Naive thymus-derived CD4-positive, alpha-beta T cell (primary cell): ENCODE data around the gene PEMT. TPM values are rescaled to one million over a fixed set of nuclear protein-coding genes. Genes with fewer than 3 reads are reported as not detected.
A peak's percentile ranks its signal among the peaks of the same experiment; 100 is the strongest.

Experiments used
- ATAC-seq: fragments of 150-1000 bp; cut with Tn5 transposase; 2 replicates; pipeline ENCODE4 v1.10.0; 2021; ENCODE audit warnings: mild to moderate bottlenecking, moderate library complexity
- CTCF ChIA-PET: fragments of 350-600 bp; sonication (Branson Sonifier 250); formaldehyde crosslinking; loops from one replicate; lab custom pipeline; 2021; ENCODE audit warnings: antibody characterized with exemption; lab: Charles Lee
- POLR2A ChIA-PET: fragments of 350-600 bp; sonication (Branson Sonifier 250); formaldehyde crosslinking; loops from one replicate; lab custom pipeline; 2021; ENCODE audit warnings: antibody characterized with exemption, inconsistent platforms; lab: Charles Lee
- DNase-seq, 9 donors: peaks; one replicate each; pipeline versions ENCODE4 v3.0.0 to v3.0.0-alpha.2; 2020 to 2022; ENCODE audit warnings: mixed read lengths in 1 of 9
- H3K27ac ChIP-seq: one replicate; pipeline ENCODE4 v1.7.0; 2013; ENCODE audit warnings: mild to moderate bottlenecking, low read depth, low read length, moderate library complexity
- H3K27me3 ChIP-seq, 2 donors: one replicate each; pipeline ENCODE4 v1.7.0; 2013; ENCODE audit warnings: low read length in 2 of 2, mild to moderate bottlenecking in 2 of 2, moderate library complexity in 2 of 2; ENCODE audit not compliant: control insufficient read depth in 2 of 2, insufficient read depth in 2 of 2
- H3K36me3 ChIP-seq, 3 experiments: 1 replicate in 2 of 3; 2 replicates in 1 of 3; pipeline ENCODE4 v1.7.0; 2013; ENCODE audit warnings: low read length in 3 of 3, mild to moderate bottlenecking in 3 of 3, moderate library complexity in 1 of 3; ENCODE audit not compliant: insufficient read depth in 3 of 3, control insufficient read depth in 2 of 3
- H3K4me1 ChIP-seq, 2 donors: one replicate each; pipeline ENCODE4 v1.7.0; 2013; ENCODE audit warnings: low read length in 2 of 2, mild to moderate bottlenecking in 2 of 2, moderate library complexity in 1 of 2; ENCODE audit not compliant: control insufficient read depth in 2 of 2, insufficient read depth in 2 of 2
- H3K4me3 ChIP-seq: 2 replicates; pipeline ENCODE4 v1.7.0; 2013; ENCODE audit warnings: mild to moderate bottlenecking, low read length
- H3K9me3 ChIP-seq, 3 experiments: 1 replicate in 2 of 3; 2 replicates in 1 of 3; pipeline ENCODE4 v1.7.0; 2013; ENCODE audit warnings: low read length in 3 of 3; ENCODE audit not compliant: control insufficient read depth in 2 of 3
- H3K27ac Mint-ChIP-seq, 9 donors: one replicate each; pipeline ENCODE4 v1.8.0; 2020 to 2022; ENCODE audit warnings: mixed read lengths in 9 of 9, mild to moderate bottlenecking in 8 of 9, moderate library complexity in 5 of 9, inconsistent platforms in 2 of 9
- H3K27me3 Mint-ChIP-seq, 5 donors: one replicate each; pipeline ENCODE4 v1.8.0; 2021 to 2022; ENCODE audit warnings: mixed read lengths in 5 of 5, mild to moderate bottlenecking in 1 of 5
- H3K36me3 Mint-ChIP-seq, 5 donors: one replicate each; pipeline ENCODE4 v1.8.0; 2020 to 2022; ENCODE audit warnings: mixed read lengths in 5 of 5, mild to moderate bottlenecking in 3 of 5, inconsistent platforms in 1 of 5
- H3K4me1 Mint-ChIP-seq, 7 donors: one replicate each; pipeline ENCODE4 v1.8.0; 2020 to 2022; ENCODE audit warnings: mixed read lengths in 7 of 7, mild to moderate bottlenecking in 3 of 7, inconsistent platforms in 1 of 7
- H3K4me3 Mint-ChIP-seq, 10 donors: one replicate each; pipeline ENCODE4 v1.8.0; 2020 to 2022; ENCODE audit warnings: mild to moderate bottlenecking in 10 of 10, mixed read lengths in 10 of 10, moderate library complexity in 6 of 10, inconsistent platforms in 2 of 10
- H3K9me3 Mint-ChIP-seq, 11 donors: one replicate each; pipeline ENCODE4 v1.8.0; 2020 to 2022; ENCODE audit warnings: mixed read lengths in 11 of 11, mild to moderate bottlenecking in 4 of 11, inconsistent platforms in 1 of 11, moderate library complexity in 1 of 11
- intact Hi-C, 2 donors: fragments of 100-400 bp; cut with micrococcal nuclease; formaldehyde crosslinking; loops; one replicate each; pipeline ENCODE4 v1.15.1; 2023
- polyA plus RNA-seq, 2 donors: library from polyadenylated mRNA; unstranded; fragments of 300-500 nt; fragmentation: Illumina TruSeq; gene quantifications; one replicate each; pipeline ENCODE4 v1.2.3, GENCODE V29; 2021
- total RNA-seq, 6 experiments: library from RNA in 5 of 6; stranded (reverse) in 5 of 6; gene quantifications; 1 replicate in 5 of 6; 2 replicates in 1 of 6; pipeline ENCODE4 v1.2.3 and lab custom pipeline; 2021 to 2026

PEMT gene
- total and polyA plus RNA-seq, 7 experiments from 2014 or later, result 9.5 to 34.1 (median 12.3) TPM

DNA sequence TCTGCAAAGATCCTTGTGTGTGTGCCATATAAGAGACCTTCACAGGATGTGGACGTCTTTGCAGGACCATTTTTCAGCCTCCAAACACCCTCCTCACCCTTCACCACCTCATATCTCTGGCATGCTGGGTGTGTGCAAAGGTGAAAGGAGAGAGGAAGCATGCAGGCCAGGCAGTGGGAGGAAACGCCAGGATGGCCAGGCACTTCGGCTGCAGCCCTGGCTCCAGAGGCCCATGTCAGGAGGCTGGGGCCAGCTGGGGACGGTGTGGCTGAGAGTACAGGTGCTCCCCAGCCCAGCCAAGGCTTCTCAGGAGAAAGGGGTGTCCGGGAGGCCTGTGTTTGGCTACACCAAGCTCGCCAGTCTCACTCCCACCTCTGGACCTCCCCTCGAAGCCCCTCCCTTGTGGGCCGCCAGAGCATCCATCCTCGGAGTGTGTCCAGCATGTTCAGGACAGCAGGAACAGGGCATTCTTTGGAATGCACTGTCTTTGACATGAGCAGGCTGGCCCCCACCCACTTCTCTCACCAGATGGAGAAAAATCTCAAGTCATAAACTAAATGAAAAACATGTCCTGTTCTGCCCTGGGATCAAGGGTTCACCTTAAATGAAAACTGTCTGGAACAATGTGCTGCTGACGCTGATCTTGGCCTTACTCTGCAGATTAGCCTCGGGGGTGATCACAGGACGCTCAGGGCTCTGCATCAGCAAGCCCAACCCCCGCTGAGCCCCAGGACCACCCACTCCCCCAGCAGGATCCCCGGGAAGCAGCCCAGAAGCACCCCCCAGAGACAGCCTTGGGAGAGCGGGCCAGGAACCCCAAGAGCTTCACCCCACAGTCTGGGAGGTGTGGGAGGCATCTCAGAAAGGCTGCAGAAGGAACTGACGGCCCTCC is 15.9 kb downstream of the PEMT start:
- Mint-ChIP-seq H3K4me3 (no peak overlapping the region), H3K9me3 (no peaks in the 10 kb centered on the region), H3K27me3 (no peaks in the 10 kb centered on the region), H3K4me1 (peaks cover 0 to 3% (median 0%) of the 10 kb centered on the region in 7 donors), H3K36me3 (peaks cover 0 to 22% (median 8%) of the 10 kb centered on the region in 5 donors), H3K27ac (no peak overlapping the region)
- ChIA-PET POLR2A (no interaction called here), CTCF (no interaction called here)
- Histone ChIP-seq H3K27me3 (no peaks in the 10 kb centered on the region), H3K27ac (no peak overlapping the region), H3K36me3 (peaks cover 0 to 24% (median 2%) of the 10 kb centered on the region in 3 experiments), H3K4me3 (no peak overlapping the region), H3K9me3 (no peaks in the 10 kb centered on the region), H3K4me1 (no peaks in the 10 kb centered on the region)
- ATAC-seq, result no peak
- intact Hi-C loops, result no loop called here
- DNase-seq, result no peak

DNA sequence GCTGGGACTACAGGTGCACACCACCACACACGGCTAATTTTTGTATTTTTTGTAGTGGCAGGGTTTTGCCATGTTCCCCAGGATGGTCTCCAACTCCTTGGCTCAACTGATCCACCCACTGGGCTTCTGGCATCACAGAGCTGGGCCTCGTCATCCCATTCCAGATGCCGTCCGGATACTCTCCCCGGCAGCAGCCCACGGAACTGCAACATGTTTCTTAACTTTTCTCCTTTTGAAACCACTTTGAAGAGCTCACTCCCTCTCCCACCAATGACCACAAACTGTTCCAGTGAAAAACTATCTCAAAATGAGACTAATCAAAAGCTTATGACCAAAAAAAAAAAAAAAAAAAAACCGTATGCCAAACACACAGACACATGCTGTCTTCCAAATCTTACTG is 17.6 kb downstream of the PEMT start:
- Histone ChIP-seq H3K4me3 (no peak overlapping the region), H3K36me3 (peaks cover 0 to 24% (median 2%) of the 10 kb centered on the region in 3 experiments), H3K9me3 (no peaks in the 10 kb centered on the region), H3K27me3 (no peaks in the 10 kb centered on the region), H3K27ac (no peak overlapping the region), H3K4me1 (no peaks in the 10 kb centered on the region)
- POLR2A ChIA-PET, result interaction anchor here (0.8 kb wide), 1 partner anchor 1678 kb away, joined by 4 read pairs; no protein-coding TSS in a partner anchor
- Mint-ChIP-seq H3K36me3 (peaks cover 0 to 24% (median 8%) of the 10 kb centered on the region in 5 donors), H3K27ac (no peak overlapping the region), H3K9me3 (no peaks in the 10 kb centered on the region), H3K4me1 (peaks cover 0 to 3% (median 0%) of the 10 kb centered on the region in 7 donors), H3K4me3 (no peak overlapping the region), H3K27me3 (no peaks in the 10 kb centered on the region)
- no peak for ATAC-seq
- intact Hi-C loops, result no loop called here
- CTCF ChIA-PET, result no interaction called here
- DNase-seq, result no peak

DNA sequence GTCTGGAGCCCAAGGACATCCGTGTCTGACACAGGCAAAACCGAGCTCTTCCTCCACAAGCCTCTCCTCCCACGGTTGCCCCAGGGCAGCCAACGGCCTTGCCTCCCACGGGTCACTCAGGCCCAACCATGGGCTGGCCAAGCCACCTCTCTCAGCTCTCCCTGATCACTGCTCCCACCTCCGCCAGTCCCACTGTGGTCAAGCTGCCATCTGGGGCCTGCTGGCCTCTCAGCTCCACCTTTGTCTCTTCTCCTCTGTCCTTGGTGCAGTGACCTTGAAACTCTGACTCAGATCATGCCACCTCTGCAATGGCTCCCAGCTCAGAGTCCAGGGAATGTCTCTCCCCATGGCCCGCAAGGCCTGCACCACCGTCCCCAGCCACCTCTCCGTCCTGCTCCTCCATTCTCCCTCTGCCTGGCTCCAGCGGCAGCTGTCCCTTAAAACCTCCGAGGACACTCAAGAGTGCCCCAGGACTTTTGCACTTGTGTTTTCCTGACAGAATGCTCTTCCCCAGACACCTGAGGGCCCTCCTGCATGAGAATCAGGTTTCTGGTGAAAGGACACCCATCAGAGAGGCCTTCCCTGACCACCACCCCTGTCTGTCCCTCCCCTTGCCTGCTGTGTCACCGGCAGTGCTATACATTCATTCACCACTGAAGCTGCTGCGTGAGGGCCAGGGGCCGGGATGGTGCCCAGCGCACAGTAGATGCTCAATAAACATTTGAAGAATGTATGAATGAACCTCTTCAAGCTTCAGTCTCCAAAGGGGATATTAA is 19.3 kb downstream of the PEMT start:
- no peak overlapping the region for H3K27ac ChIP-seq
- Mint-ChIP-seq H3K9me3 (no peaks in the 10 kb centered on the region), H3K4me1 (peaks cover 0 to 3% (median 0%) of the 10 kb centered on the region in 7 donors), H3K4me3 (no peak overlapping the region), H3K27me3 (no peaks in the 10 kb centered on the region), H3K36me3 (peaks cover 0 to 23% (median 8%) of the 10 kb centered on the region in 5 donors), H3K27ac (peak overlapping the region in 1 of 9 donors; percentile 14)
- intact Hi-C loops, result no loop called here
- ChIA-PET POLR2A (no interaction called here), CTCF (no interaction called here)
- no peaks in the 10 kb centered on the region for H3K9me3 ChIP-seq
- H3K36me3 ChIP-seq, result peaks cover 0 to 24% (median 2%) of the 10 kb centered on the region in 3 experiments
- DNase-seq, result no peak
- no peak for ATAC-seq
- no peaks in the 10 kb centered on the region for H3K4me1 ChIP-seq
- no peaks in the 10 kb centered on the region for H3K27me3 ChIP-seq
- no peak overlapping the region for H3K4me3 ChIP-seq

DNA sequence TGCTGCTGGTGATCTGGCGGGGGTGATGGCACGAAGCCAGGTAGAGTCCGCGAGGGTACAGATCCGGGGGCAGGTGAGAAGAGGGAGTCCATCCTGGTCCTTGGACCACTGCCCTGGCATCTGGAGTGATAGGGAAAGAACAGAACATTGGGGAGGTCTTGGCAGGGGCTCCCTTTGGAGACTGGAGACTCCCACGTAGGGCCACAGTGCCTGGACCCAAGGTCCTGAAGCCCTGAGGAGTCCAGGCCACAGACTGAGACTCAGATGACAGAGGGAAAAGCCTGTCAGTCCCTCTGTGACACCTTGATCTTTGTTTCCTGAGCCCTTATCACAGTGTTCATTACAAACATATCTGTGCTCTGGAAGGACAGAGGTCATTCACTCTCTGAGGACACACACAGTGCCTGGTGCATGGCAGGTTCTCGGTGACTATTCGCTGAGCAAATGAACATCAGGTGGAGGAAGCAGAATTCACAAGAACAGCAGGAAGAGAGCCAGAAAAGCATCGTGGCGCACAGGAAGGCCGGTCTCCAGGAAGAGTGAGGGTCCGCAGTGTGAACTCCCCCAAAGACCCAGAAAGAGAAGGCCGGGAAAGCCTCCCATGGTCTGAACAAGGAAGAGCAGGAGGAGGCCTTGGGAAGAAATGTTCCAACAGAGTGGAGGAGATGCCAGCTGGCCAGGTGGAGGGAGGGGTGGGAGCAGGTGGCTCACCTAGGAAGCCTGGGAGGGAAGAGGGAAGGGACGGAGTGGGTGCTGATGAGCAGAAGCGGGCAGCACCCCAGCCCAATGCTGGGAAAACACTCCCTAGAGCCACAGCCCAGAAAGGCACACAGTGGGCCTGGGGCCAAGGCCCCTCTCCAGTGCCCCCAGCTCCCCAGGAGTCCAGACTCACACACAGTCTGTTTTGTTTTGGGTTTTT is 20.5 kb downstream of the PEMT start:
- POLR2A ChIA-PET, result interaction anchor here (0.5 kb wide), 1 partner anchor 702 kb away, joined by 3 read pairs; no protein-coding TSS in a partner anchor
- Mint-ChIP-seq H3K36me3 (peaks cover 0 to 17% (median 8%) of the 10 kb centered on the region in 5 donors), H3K9me3 (no peaks in the 10 kb centered on the region), H3K27ac (no peak overlapping the region), H3K27me3 (no peaks in the 10 kb centered on the region), H3K4me1 (peaks cover 0 to 6% (median 0%) of the 10 kb centered on the region in 7 donors), H3K4me3 (no peak overlapping the region)
- no peak for DNase-seq
- no peaks in the 10 kb centered on the region for H3K27me3 ChIP-seq
- H3K4me1 ChIP-seq, result no peaks in the 10 kb centered on the region
- H3K36me3 ChIP-seq, result peaks cover 0 to 13% (median 0%) of the 10 kb centered on the region in 3 experiments
- CTCF ChIA-PET, result no interaction called here
- H3K4me3 ChIP-seq, result no peak overlapping the region
- intact Hi-C loops, result no loop called here
- no peak for ATAC-seq
- H3K9me3 ChIP-seq, result no peaks in the 10 kb centered on the region
- no peak overlapping the region for H3K27ac ChIP-seq

DNA sequence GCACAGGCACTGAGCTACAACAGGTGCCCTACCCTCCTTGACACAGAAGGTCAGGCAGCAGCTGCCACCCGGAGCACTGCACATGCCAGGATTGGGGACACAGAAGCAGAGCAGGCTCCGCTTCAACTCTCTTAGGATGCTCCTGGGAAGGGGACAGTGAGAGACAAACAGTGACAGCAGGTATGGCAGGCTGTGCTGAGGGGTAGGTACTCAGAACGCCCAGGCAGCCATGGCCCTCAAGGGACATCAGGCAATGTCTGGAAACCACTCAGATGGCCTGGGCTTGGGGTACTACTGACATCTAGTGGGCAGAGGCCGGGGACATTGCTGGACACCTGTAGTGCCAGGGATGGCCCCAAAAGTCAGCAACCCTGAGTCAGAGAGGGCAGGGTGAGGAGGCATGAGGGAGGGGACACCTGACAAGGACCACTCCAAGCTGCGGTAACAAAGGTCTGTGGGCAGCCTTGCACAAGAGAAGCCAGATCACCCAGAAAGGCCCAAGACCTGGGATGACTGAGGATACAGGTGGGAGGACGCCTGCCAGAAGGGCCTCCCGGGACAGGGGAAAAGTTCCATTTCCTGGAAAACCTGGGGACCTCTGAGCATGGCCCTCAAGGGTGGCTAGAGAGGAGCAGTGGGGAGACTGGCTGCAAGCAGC is 21.2 kb downstream of the PEMT start:
- no peak overlapping the region for H3K27ac Mint-ChIP-seq
- CTCF ChIA-PET, result interaction anchor here (0.5 kb wide), 1 partner anchor 12 kb away, joined by 4 read pairs; no protein-coding TSS in a partner anchor
- H3K9me3 Mint-ChIP-seq, result no peaks in the 10 kb centered on the region
- H3K27me3 Mint-ChIP-seq, result no peaks in the 10 kb centered on the region
- no peaks in the 10 kb centered on the region for H3K4me1 ChIP-seq
- POLR2A ChIA-PET, result no interaction called here
- DNase-seq, result no peak
- intact Hi-C loops, result no loop called here
- H3K27me3 ChIP-seq, result no peaks in the 10 kb centered on the region
- ATAC-seq, result no peak
- H3K27ac ChIP-seq, result no peak overlapping the region
- no peak overlapping the region for H3K4me3 Mint-ChIP-seq
- peaks cover 0 to 7% (median 0%) of the 10 kb centered on the region in 3 experiments for H3K36me3 ChIP-seq
- no peak overlapping the region for H3K4me3 ChIP-seq
- H3K36me3 Mint-ChIP-seq, result peaks cover 0 to 14% (median 6%) of the 10 kb centered on the region in 5 donors
- H3K9me3 ChIP-seq, result no peaks in the 10 kb centered on the region
- peaks cover 0 to 7% (median 0%) of the 10 kb centered on the region in 7 donors for H3K4me1 Mint-ChIP-seq
